Measurements from ENCODE around the gene IRF7.

DNA sequence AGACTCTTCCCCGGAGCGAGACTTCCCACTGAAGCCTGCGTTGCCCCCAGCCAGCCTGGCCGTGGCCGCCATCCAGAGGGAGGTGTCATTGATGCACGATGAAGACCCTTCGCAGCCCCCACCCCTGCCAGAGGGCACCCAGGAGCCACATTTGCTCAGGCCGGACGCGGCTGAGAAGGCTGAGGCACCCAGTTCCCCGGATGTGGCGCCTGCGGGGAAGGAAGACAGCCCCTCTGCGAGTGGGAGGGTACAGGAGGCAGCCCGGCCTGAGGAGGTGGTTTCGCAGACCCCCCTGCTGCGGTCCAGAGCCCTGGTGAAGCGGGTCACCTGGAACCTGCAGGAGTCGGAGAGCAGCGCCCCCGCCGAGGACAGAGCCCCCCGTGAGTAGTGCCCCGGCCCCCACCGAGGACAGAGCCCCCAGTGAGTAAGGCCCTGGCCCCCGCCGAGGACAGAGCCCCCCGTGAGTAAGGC, 6.4 kb downstream of the IRF7 start:
- TF ChIP-seq, protein P1, sequence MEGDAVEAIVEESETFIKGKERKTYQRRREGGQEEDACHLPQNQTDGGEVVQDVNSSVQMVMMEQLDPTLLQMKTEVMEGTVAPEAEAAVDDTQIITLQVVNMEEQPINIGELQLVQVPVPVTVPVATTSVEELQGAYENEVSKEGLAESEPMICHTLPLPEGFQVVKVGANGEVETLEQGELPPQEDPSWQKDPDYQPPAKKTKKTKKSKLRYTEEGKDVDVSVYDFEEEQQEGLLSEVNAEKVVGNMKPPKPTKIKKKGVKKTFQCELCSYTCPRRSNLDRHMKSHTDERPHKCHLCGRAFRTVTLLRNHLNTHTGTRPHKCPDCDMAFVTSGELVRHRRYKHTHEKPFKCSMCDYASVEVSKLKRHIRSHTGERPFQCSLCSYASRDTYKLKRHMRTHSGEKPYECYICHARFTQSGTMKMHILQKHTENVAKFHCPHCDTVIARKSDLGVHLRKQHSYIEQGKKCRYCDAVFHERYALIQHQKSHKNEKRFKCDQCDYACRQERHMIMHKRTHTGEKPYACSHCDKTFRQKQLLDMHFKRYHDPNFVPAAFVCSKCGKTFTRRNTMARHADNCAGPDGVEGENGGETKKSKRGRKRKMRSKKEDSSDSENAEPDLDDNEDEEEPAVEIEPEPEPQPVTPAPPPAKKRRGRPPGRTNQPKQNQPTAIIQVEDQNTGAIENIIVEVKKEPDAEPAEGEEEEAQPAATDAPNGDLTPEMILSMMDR (conservative IDR thresholded peaks at IDR 0.05; ENCODE audit: low read depth, low read length) = no peak
- TF ChIP-seq EZH2 (IDR thresholded peaks at IDR 0.05; ENCODE audit: borderline replicate concordance, low read depth, low read length, poor library complexity, severe bottlenecking) = no peak

Measured in A673 (cell line).